ENCODE measurements around the gene IRAK4. TPM values are rescaled to one million over a fixed set of nuclear protein-coding genes. Genes with fewer than 3 reads are reported as not detected.

IRAK4 gene
- polyA plus RNA-seq, 1 donor (not counting 4 experiments of a cell fraction or from before 2014, with no cell fraction given) = 13.9 TPM

DNA sequence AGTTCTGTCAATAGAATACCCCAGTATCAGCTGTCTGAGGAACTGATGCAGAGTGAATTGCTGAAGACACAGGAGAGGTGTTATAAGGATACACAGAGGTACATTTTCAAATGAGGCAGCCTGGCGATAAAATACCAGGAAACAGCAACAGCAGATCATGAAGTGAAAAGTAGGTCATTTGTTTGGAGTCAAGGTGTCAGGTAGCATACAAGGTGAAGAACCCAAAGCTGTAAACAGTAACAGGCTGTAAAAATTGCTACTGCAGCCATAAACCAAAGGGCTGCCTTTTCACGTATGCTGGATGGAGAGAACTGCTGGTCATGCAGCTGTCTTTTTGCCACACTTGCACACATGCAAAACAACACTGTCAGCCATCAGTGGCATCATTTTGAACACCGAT is 56.7 kb downstream of the IRAK4 start:
- TF ChIP-seq, protein P1, sequence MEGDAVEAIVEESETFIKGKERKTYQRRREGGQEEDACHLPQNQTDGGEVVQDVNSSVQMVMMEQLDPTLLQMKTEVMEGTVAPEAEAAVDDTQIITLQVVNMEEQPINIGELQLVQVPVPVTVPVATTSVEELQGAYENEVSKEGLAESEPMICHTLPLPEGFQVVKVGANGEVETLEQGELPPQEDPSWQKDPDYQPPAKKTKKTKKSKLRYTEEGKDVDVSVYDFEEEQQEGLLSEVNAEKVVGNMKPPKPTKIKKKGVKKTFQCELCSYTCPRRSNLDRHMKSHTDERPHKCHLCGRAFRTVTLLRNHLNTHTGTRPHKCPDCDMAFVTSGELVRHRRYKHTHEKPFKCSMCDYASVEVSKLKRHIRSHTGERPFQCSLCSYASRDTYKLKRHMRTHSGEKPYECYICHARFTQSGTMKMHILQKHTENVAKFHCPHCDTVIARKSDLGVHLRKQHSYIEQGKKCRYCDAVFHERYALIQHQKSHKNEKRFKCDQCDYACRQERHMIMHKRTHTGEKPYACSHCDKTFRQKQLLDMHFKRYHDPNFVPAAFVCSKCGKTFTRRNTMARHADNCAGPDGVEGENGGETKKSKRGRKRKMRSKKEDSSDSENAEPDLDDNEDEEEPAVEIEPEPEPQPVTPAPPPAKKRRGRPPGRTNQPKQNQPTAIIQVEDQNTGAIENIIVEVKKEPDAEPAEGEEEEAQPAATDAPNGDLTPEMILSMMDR (optimal IDR thresholded peaks at IDR 0.05 in 1 of 3, IDR thresholded peaks at IDR 0.05 in 1 of 3, conservative IDR thresholded peaks at IDR 0.05 in 1 of 3; ENCODE audit: extremely low read depth in 1 of 3, insufficient read depth in 2 of 3, low read length in 3 of 3) = no peak
- TF ChIP-seq EZH2 (IDR thresholded peaks at IDR 0.05; ENCODE audit: low read length) = no peak
- dilution Hi-C loops (cut with MboI; ENCODE audit: extremely low pct_ligation_motif_present, low sequenced_read_pairs) = no loop called here

DNA sequence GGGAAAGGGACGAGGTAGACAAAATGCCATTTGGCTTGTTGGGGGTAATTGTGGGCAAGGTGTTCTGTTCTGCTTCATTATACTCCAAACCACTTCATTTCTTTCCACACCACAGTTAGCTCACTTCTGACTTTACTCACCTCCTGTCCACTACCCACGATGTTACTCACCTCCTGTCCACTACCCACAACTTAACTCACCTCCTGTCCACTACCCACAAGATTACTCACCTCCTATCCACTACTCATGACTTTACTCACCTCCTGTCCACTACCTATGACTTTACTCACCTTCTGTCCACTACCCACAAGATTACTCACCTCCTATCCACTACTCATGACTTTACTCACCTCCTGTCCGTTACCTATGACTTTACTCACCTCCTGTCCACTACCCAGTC is 57.4 kb downstream of the IRAK4 start:
- Histone ChIP-seq H3K27ac (ENCODE audit: control insufficient read depth, insufficient read depth, low read length) (no peak overlapping the region), H3K9ac (ENCODE audit: control insufficient read depth, extremely low read depth, insufficient read depth, low read length) (no peak overlapping the region), H2AFZ (ENCODE audit: control insufficient read depth, low read length) (no peak overlapping the region), H3K79me2 (ENCODE audit: control insufficient read depth, insufficient read depth, low read length) (no peaks in the 10 kb centered on the region), H3K4me1 (ENCODE audit: control insufficient read depth, extremely low read depth, insufficient read depth, low read length) (peaks cover 17% of the 10 kb centered on the region), H3K9me1 (ENCODE audit: control insufficient read depth, extremely low read depth, insufficient read depth, low read length) (no peaks in the 10 kb centered on the region), H3K9me3 (ENCODE audit: control insufficient read depth, low read depth, low read length) (no peaks in the 10 kb centered on the region), H3K27me3 (ENCODE audit: control insufficient read depth, extremely low read depth, insufficient read depth, low read length) (no peaks in the 10 kb centered on the region), H3K4me3 (ENCODE audit: control insufficient read depth in 2 of 3, extremely low read depth in 1 of 3, insufficient read depth in 2 of 3, low read depth in 1 of 3, low read length in 3 of 3) (no peak overlapping the region), H3K4me2 (ENCODE audit: control insufficient read depth, extremely low read depth, insufficient read depth, low read depth, low read length) (no peak overlapping the region), H3K36me3 (ENCODE audit: control insufficient read depth in 2 of 2, extremely low read depth in 1 of 2, insufficient read depth in 2 of 2, low read length in 2 of 2) (no peaks in the 10 kb centered on the region), H4K20me1 (ENCODE audit: control insufficient read depth, extremely low read depth, insufficient read depth, low read length) (no peaks in the 10 kb centered on the region)
- peak; percentile 71 for FAIRE-seq
- TF ChIP-seq, protein P1 (optimal IDR thresholded peaks at IDR 0.05 in 1 of 3, IDR thresholded peaks at IDR 0.05 in 1 of 3, conservative IDR thresholded peaks at IDR 0.05 in 1 of 3; ENCODE audit: extremely low read depth in 1 of 3, insufficient read depth in 2 of 3, low read length in 3 of 3) = no peak
- TF ChIP-seq EZH2 (IDR thresholded peaks at IDR 0.05; ENCODE audit: low read length) = no peak
- dilution Hi-C loops (cut with MboI; ENCODE audit: extremely low pct_ligation_motif_present, low sequenced_read_pairs) = no loop called here
- DNase-seq (ENCODE audit: low read depth, low spot score) = peak; percentile 50

More for the DNA sequence above, 56.7 kb downstream of the IRAK4 start:
- Histone ChIP-seq H3K9ac (ENCODE audit: control insufficient read depth, extremely low read depth, insufficient read depth, low read length) (no peak overlapping the region), H2AFZ (ENCODE audit: control insufficient read depth, low read length) (no peak overlapping the region), H3K79me2 (ENCODE audit: control insufficient read depth, insufficient read depth, low read length) (no peaks in the 10 kb centered on the region), H4K20me1 (ENCODE audit: control insufficient read depth, extremely low read depth, insufficient read depth, low read length) (no peaks in the 10 kb centered on the region), H3K27me3 (ENCODE audit: control insufficient read depth, extremely low read depth, insufficient read depth, low read length) (no peaks in the 10 kb centered on the region), H3K4me3 (ENCODE audit: control insufficient read depth in 2 of 3, extremely low read depth in 1 of 3, insufficient read depth in 2 of 3, low read depth in 1 of 3, low read length in 3 of 3) (no peak overlapping the region), H3K4me2 (ENCODE audit: control insufficient read depth, extremely low read depth, insufficient read depth, low read depth, low read length) (no peak overlapping the region), H3K9me1 (ENCODE audit: control insufficient read depth, extremely low read depth, insufficient read depth, low read length) (no peaks in the 10 kb centered on the region), H3K27ac (ENCODE audit: control insufficient read depth, insufficient read depth, low read length) (no peak overlapping the region), H3K36me3 (ENCODE audit: control insufficient read depth in 2 of 2, extremely low read depth in 1 of 2, insufficient read depth in 2 of 2, low read length in 2 of 2) (no peaks in the 10 kb centered on the region), H3K9me3 (ENCODE audit: control insufficient read depth, low read depth, low read length) (no peaks in the 10 kb centered on the region), H3K4me1 (ENCODE audit: control insufficient read depth, extremely low read depth, insufficient read depth, low read length) (peaks cover 17% of the 10 kb centered on the region)
- FAIRE-seq (no peak), DNase-seq (ENCODE audit: low read depth, low spot score) (no peak)
